ENCODE data around the gene NISCH.

The NISCH gene

DNA sequence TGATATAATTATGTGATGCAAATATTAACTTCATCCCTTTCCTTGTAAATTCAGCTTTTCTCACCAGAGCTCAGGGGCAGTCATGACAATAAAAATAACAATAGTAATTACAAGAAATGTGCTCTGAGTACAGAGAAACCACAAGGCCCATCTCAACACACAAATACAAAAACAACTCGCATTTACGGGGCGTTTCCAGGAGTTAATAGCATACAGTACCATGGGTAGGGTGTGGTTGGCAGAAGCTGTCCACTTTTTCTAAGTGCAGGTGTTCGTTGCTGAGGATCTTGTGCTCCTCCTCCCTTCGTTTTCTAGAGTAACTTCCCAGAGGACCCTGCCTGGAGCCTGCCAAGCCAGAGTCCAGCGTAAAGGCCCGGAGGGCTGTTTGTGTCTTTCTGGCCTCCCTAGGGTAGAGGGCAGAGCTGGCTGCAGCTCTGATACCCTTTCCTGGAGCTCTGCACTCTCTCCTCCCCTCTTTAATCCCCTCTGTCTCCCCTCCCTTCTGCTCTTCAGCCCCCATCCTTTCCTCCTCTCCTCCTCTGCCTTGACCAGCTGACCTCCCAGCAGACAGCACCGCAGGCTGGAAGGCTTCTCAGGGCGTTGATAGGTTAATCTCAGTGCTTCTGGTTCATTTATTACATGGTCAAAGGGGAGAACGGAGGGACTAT lies 21.9 kb upstream of the NISCH start:
- no peak overlapping the region for H3K4me2 ChIP-seq (ENCODE audit: low read depth, low read length, poor library complexity, severe bottlenecking)
- H3K27me3 ChIP-seq (ENCODE audit: low read length) = no peaks in the 10 kb centered on the region
- no peaks in the 10 kb centered on the region for H3K36me3 ChIP-seq (ENCODE audit: low read length)
- no peaks in the 10 kb centered on the region for H3K79me2 ChIP-seq (ENCODE audit: insufficient read depth, low read length)
- H4K20me1 ChIP-seq (ENCODE audit: low read depth, low read length) = no peaks in the 10 kb centered on the region
- H2AFZ ChIP-seq (ENCODE audit: low read depth, low read length, severe bottlenecking) = no peak overlapping the region
- no peak overlapping the region for H3K27ac ChIP-seq (ENCODE audit: low read depth, low read length)
- no peak overlapping the region for H3K4me3 ChIP-seq (ENCODE audit: insufficient read depth, low read length, poor library complexity, severe bottlenecking)
- H3K9me3 ChIP-seq (ENCODE audit: insufficient read depth, low read length) = no peaks in the 10 kb centered on the region
- H3F3A ChIP-seq (ENCODE audit: insufficient read depth) = no peaks in the 10 kb centered on the region
- H3K9ac ChIP-seq (ENCODE audit: low read length) = no peak overlapping the region
- H3K9me2 ChIP-seq (replicated peaks; ENCODE audit: insufficient read depth, low read length) = no peaks in the 10 kb centered on the region
- TF ChIP-seq EZH2phosphoT487 (conservative IDR thresholded peaks at IDR 0.05; ENCODE audit: low read length) = no peak
- TF ChIP-seq, protein P1, sequence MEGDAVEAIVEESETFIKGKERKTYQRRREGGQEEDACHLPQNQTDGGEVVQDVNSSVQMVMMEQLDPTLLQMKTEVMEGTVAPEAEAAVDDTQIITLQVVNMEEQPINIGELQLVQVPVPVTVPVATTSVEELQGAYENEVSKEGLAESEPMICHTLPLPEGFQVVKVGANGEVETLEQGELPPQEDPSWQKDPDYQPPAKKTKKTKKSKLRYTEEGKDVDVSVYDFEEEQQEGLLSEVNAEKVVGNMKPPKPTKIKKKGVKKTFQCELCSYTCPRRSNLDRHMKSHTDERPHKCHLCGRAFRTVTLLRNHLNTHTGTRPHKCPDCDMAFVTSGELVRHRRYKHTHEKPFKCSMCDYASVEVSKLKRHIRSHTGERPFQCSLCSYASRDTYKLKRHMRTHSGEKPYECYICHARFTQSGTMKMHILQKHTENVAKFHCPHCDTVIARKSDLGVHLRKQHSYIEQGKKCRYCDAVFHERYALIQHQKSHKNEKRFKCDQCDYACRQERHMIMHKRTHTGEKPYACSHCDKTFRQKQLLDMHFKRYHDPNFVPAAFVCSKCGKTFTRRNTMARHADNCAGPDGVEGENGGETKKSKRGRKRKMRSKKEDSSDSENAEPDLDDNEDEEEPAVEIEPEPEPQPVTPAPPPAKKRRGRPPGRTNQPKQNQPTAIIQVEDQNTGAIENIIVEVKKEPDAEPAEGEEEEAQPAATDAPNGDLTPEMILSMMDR (IDR thresholded peaks at IDR 0.05; ENCODE audit: insufficient read depth, low read length, poor library complexity, severe bottlenecking) = no peak

DNA sequence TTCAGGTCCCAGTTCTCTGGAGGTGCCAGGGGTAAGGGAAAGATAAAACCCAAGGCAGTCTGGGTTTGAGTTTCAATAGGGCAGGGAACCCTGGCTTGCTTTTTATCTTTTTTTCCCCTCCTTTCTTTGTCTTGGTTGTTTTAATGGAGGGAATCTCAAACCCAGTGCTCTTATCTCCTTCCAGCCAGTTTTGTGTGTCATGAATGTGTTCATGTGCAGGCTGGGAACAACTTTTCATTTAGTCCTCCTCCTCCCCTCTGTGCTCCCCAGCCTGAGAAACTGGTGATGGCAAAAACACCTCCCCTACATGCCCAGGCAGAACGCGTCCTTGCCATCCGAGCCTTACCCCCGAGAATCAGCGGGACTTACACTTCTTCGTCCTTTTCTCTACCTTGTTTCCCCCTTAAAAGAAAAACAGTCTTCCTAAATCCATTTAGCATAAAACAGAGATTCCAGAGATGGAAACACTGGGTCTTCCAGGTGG lies 21.4 kb upstream of the NISCH start:
- no peak for TF ChIP-seq EZH2phosphoT487 (conservative IDR thresholded peaks at IDR 0.05; ENCODE audit: low read length)
- TF ChIP-seq, protein P1 (IDR thresholded peaks at IDR 0.05; ENCODE audit: insufficient read depth, low read length, poor library complexity, severe bottlenecking) = no peak
- H3K27me3 ChIP-seq (ENCODE audit: low read length) = no peaks in the 10 kb centered on the region
- H4K20me1 ChIP-seq (ENCODE audit: low read depth, low read length) = no peaks in the 10 kb centered on the region
- H3K27ac ChIP-seq (ENCODE audit: low read depth, low read length) = no peak overlapping the region
- H3K36me3 ChIP-seq (ENCODE audit: low read length) = no peaks in the 10 kb centered on the region
- no peak overlapping the region for H3K4me3 ChIP-seq (ENCODE audit: insufficient read depth, low read length, poor library complexity, severe bottlenecking)
- H3K9me3 ChIP-seq (ENCODE audit: insufficient read depth, low read length) = no peaks in the 10 kb centered on the region
- H3K9me2 ChIP-seq (replicated peaks; ENCODE audit: insufficient read depth, low read length) = no peaks in the 10 kb centered on the region
- no peaks in the 10 kb centered on the region for H3F3A ChIP-seq (ENCODE audit: insufficient read depth)
- H3K79me2 ChIP-seq (ENCODE audit: insufficient read depth, low read length) = no peaks in the 10 kb centered on the region
- no peak overlapping the region for H3K9ac ChIP-seq (ENCODE audit: low read length)
- H2AFZ ChIP-seq (ENCODE audit: low read depth, low read length, severe bottlenecking) = no peak overlapping the region
- H3K4me2 ChIP-seq (ENCODE audit: low read depth, low read length, poor library complexity, severe bottlenecking) = no peak overlapping the region

DNA sequence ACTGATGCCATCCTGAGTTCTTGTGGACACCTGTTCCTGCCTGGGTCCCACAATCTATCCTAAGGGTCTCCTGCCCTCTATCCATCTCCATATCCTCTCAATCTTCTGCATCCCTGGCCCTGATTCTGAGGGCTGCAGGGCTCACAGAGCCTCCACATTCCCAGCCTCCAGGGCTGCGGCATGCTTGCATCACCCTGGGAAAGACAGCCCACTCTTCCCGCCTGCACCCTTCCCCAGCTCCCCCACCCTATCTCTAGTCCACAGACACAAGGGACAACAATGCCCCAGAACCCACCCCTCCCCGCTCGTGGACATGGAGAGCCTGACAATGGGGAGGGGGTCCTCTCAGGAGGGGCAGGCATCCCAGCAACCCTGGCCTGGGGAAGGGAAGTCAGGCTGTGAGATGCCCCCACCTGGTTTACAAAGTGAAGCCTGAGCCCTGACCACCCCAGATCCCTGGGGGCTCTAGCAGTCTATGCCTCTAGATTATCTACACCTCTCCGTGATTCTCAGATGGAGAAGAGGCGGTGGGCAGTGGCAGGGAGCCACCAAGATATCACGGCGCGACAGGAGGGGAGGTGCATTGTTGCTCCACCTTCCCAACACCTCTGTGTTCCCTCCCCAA lies 20.8 kb upstream of the NISCH start:
- Histone ChIP-seq H3K9me2 (replicated peaks; ENCODE audit: insufficient read depth, low read length) (no peaks in the 10 kb centered on the region), H4K20me1 (ENCODE audit: low read depth, low read length) (no peaks in the 10 kb centered on the region), H3K9ac (ENCODE audit: low read length) (no peak overlapping the region), H3F3A (ENCODE audit: insufficient read depth) (no peaks in the 10 kb centered on the region), H3K27ac (ENCODE audit: low read depth, low read length) (no peak overlapping the region), H3K27me3 (ENCODE audit: low read length) (no peaks in the 10 kb centered on the region), H3K36me3 (ENCODE audit: low read length) (no peaks in the 10 kb centered on the region), H3K4me2 (ENCODE audit: low read depth, low read length, poor library complexity, severe bottlenecking) (no peak overlapping the region), H3K79me2 (ENCODE audit: insufficient read depth, low read length) (no peaks in the 10 kb centered on the region), H3K9me3 (ENCODE audit: insufficient read depth, low read length) (no peaks in the 10 kb centered on the region), H2AFZ (ENCODE audit: low read depth, low read length, severe bottlenecking) (no peak overlapping the region), H3K4me3 (ENCODE audit: insufficient read depth, low read length, poor library complexity, severe bottlenecking) (no peak overlapping the region)
- TF ChIP-seq, protein P1 (IDR thresholded peaks at IDR 0.05; ENCODE audit: insufficient read depth, low read length, poor library complexity, severe bottlenecking) = no peak
- no peak for TF ChIP-seq EZH2phosphoT487 (conservative IDR thresholded peaks at IDR 0.05; ENCODE audit: low read length)

Data from SU-DHL-6 (cell line).